HPDE6-E6E7 (cell line): ENCODE data around the gene TBCD.

Source experiments
- DNase-seq: peaks from one replicate; pipeline ENCODE4 v3.0.0; 2011; ENCODE audit warnings: missing footprints; ENCODE audit errors: extremely low spot score

The TBCD gene

GRCh38 chr17:82831041-82831817 lies 79.4 kb downstream of the TBCD start:
- no peak for DNase-seq

GRCh38 chr17:82831818-82832200 lies 79.9 kb downstream of the TBCD start:
- no peak for DNase-seq

- no peak for DNase-seq
Observed at GRCh38 chr17:82832411-82832810, 80.5 kb downstream of the TBCD start.

GRCh38 chr17:82832881-82833475 lies 81.1 kb downstream of the TBCD start:
- DNase-seq: no peak

GRCh38 chr17:82835122-82835521 lies 83.3 kb downstream of the TBCD start:
- no peak for DNase-seq

- DNase-seq: peak; percentile 97
Observed at GRCh38 chr17:82835766-82836512, 84.1 kb downstream of the TBCD start.

- DNase-seq: no peak
Observed at GRCh38 chr17:82836823-82837357, 85.0 kb downstream of the TBCD start.

- DNase-seq: no peak
Observed at GRCh38 chr17:82837586-82838320, 85.9 kb downstream of the TBCD start.

- DNase-seq: no peak
Observed at GRCh38 chr17:82838386-82839063, 86.7 kb downstream of the TBCD start.

- DNase-seq: peak; percentile 22
Observed at GRCh38 chr17:82839617-82840292, 87.9 kb downstream of the TBCD start, which contains the start of gene ZNF750. Gene ZNF750, minus strand, starts transcription at chr17:82840022. Its CDS starts 7,568 bp downstream, at chr17:82832454.

GRCh38 chr17:82840431-82840831 lies 88.6 kb downstream of the TBCD start:
- peak; percentile 39 for DNase-seq

GRCh38 chr17:82841921-82842596 lies 90.2 kb downstream of the TBCD start:
- DNase-seq: no peak

- DNase-seq: no peak
Observed at GRCh38 chr17:82843904-82844680, 92.2 kb downstream of the TBCD start.

- DNase-seq: no peak
Observed at GRCh38 chr17:82844796-82845162, 92.9 kb downstream of the TBCD start.

GRCh38 chr17:82845163-82845807 lies 93.4 kb downstream of the TBCD start:
- DNase-seq: no peak

GRCh38 chr17:82846061-82846691 lies 94.3 kb downstream of the TBCD start:
- DNase-seq: no peak

GRCh38 chr17:82848022-82848592 lies 96.2 kb downstream of the TBCD start:
- DNase-seq: no peak
